Fibroblast of skin of left quadriceps (primary cell): ENCODE results near the gene TMED1.
A peak's percentile ranks its signal among the peaks of the same experiment; 100 is the strongest.
"Not testable (repeated sequence)": the region's sequence is repeated elsewhere in the genome, so short reads cannot be mapped to it uniquely, and the experiment has no call there.

Experiments used
- DNase-seq, 2 experiments: peaks; one replicate each; pipeline ENCODE4 v3.0.0-alpha.2; 2013; ENCODE audit warnings: low read depth in 2 of 2

The TMED1 gene

DNA sequence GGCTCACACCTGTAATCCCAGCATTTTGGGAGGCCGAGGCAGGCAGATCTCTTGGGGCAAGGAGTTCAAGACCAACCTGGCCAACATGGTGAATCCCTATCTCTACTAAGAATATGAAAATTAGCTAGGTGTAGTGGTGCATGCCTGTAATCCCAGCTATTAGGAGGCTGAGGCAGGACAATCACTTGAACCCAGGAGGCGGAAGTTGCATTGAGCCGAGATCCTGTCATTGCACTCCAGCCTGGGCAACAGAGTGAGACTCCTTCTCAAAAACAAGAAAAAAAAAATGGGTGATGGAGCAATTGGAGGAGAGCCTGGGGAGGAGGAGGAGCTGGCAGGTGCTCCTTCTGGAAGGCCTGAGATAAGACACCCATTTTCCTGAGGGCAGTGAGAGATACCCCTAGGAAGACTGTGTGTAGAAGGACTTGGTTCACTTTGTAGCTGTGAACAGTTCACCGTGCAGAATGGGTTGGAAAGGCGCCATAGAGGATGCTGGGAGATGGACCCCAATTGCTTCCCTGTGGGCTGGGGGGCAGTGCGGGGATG lies 26.6 kb upstream of the TMED1 start:
- DNase-seq, result no peak

DNA sequence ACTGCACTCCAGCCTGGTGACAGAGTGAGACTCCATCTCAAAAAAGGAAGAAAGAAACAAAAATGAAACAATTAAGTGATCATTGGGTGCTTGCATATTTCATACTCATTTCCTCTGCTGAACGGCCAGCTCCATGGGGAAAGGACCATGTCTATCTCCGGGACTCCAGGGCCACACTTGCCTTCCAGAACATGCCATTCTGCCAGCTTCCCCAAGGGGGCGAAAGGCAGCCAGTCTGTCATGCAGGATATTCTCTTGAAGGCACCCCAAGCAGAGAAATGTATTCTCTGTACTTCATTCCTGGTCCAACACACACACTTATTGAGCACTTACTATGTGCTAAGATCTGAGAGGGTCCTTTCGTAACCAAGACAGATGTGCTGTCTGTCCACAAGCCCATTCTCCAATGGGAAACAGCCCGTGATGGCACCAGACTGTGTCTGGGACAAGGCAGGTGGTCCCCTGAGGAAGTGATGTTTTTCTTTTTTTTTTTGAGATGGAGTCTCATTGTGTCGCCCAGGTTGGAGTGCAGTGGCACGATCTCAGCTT lies 25.2 kb upstream of the TMED1 start:
- DNase-seq, result no peak

DNA sequence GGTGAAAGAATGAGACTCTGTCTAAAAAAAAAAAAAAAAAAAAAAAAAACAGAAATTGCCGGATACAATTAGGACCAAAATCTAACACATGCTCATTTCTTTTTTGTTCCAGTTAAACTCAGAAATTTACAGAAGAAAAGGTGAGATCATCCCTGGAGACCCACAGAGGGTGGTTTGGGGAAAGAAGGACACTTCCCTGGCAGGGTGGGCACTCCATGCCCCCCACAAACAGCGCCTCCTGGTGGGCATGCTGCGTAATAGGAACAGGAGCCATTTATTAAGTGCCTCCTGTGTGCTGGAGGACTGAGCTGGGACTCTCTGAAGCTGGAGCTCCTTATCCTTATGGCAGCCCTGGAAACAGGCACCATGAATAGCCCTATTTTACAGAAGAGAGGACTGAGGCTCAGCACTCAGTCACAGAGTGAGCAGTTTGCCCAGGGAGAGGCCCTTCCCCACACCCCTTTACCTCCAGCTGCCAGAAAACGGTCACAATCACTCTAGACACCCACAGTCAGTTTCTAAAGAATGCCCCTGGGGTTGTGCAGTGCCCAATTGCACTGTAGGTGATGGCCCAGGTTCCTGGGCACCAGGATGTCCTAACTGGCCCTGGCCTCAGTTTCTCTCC lies 22.3 kb upstream of the TMED1 start:
- no peak for DNase-seq

DNA sequence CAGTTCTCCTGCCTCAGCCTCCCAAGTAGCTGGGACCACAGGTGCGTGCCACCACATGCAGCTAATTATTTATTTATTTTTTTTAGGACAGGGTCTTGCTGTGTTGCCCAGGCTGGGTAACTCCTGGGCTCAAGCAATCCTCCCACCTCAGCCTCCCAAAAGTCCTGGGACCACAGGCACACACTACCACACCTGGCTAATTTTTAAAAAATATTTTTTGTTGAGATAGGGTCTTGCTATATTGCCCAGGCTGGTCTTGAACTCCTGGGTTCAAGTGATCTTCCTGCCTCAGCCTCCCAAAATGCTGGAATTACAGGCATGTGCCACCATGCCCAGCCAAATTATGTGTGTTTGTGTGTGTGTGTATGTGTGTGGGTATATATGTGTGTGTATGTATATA lies 20.9 kb upstream of the TMED1 start:
- not testable (repeated sequence) for DNase-seq

DNA sequence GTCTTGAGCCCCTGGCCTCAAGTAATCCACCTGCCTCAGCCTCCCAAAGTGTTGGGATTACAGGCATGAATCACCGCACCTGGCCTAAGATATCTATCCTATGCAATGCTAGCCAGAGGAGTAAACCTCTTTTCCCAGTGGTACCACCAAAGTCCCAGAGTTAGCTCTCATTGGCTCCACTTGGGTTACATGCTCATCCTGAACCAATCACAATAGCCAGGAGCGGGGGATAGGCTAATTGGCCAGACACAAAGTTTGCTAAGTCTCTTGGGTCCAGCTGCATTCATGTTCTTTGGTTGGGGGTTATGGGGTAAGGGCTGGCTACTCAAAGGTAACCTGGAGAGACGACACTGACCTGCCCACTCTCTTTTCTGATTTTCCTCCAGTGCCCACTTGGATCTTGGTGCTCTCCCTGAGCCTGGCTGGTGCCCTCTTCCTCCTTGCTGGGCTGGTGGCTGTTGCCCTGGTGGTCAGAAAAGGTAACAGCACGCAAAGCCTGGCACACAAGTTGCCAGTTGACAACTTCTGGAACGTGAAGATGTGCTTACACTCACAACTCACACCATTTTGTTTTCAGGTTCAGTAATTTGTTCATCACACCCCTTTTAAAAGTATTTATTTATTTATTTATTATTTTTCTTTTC lies 20.0 kb upstream of the TMED1 start:
- no peak for DNase-seq

DNA sequence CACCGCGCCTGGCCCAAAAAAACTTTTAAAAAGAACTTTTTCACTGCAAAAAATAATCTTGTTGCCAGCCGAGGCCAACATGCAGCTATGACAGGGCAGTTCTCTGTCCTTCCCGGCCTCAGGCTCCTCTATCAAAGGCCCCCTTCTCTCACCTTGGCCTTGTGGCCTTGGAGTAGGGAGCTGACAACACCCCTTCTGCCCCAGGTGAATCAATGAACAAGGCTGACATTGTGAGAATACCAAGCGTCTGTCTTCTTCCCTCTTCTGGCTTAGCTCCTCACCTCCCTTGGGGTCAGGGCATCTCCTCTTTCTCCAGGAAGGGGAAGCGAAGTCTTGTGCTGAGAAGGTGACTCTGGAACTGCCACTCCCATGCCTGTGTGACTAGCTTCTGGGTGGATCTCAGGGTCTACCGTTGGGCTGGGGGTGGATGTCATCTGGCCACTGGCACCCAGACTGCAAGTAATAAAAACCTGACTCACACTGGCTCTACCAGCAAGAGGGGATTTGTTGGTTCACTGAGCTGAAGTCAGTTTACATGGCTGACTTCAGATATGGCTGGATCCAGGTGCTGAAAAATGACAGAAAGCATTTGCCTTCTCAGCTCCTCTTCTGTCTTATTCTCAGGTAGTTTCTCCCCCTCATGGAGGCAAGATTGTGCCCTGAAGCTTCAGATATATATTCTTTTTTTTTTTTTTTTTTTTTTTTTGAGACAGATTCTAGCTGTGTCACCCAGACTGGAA lies 18.5 kb upstream of the TMED1 start:
- DNase-seq, result no peak

DNA sequence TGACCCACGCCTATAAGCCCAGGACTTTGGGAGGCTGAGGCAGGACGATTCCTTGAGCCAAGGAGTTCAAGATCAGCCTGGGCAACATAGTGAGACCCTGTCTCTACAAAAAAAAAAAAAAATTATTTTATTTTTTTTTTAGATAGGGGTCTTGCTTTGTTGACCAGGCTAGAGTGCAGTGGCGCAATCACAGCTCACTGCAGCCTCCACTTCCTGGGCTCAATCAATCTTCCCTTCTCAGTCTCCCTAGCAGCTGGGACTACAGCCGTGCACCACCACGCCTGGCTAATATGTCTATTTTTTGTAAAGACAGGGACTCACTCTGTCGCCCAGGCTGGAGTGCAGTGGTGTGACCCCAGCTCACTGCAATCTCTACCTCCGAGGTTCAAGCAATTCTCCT lies 16.9 kb upstream of the TMED1 start:
- no peak for DNase-seq

DNA sequence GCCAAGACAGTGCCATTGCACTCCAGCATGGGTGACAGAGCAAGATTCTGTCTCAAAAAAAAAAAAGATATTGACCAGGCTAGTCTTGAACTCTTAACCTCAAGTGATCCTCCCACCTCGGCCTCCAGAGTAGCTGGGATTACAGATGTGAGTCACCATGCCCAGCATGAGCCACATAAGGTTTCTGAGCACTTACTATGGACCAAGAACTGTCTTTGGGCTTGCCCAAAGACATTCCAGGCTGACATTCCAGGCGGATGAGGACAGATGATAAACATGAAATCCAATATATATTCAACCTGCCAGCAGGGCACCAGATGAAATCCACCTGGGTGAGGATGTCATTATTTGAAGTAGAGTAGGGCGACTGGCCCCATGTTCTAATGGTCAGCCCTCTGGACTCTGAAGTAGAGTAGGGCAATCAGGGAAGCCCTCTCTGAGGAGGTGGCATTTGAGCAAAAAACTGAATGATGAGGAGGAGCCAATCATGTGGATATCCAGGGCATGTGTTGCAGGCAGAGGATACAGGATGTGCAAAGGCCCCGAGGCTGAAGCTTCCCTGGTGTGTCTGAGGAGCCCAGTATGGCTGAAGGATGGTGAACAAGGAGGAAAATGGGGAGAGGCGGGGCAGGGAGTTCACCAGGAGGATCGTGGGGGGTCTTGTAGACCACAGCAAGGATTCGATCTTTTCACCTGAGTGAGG lies 16.2 kb upstream of the TMED1 start:
- peak in 1 of 2 experiments; percentile 18 for DNase-seq

DNA sequence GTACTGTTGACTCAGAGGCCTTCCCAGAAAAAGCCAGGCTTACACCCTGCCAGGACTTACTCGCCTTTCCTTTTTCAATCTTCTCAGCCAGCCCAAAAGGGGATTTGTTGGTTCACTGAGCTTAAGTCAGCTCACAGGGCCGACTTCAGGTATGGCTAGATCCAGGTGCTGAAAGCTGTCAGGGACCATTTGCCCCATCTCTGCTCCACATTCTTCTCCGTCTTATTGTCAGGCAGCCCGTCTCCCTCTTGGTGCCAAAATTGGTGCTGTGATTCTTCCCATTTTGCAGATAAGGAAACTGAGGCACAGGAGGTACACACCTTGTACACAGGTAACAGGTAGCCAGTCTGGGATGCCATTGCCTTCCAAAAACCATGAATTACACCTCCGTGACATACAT lies 14.6 kb upstream of the TMED1 start:
- DNase-seq, result no peak

DNA sequence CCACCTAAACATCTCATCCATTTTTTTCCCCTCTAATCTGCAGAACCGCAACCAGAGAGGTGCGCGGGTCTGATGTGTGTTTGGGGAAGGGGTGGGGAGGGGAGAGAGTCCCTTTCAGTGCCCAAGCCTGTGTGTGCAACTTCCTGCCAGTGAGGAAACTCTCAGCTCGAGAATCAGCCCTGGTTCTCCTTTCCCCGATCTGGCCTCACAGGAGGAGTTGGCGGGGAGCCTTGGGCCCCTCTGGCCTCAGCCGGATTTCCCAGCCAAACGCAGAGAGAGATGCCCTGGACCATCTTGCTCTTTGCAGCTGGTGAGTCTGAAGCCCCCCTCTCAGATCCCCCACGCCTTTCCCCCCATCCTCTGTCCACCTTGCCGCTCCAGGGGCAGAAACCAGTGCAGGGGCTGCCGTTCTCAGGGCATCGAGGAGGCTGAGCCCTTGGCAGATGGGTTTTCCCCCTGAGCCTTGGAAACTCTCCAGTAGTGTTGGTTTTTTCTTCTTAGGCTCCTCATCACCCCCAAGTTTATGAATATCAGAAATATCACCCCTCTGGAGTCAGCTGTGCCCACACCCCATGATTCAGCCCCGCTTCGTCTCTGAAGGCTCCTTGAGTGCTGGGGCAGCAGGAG lies 12.3 kb upstream of the TMED1 start, which contains the start of gene C19orf38:
C19orf38 (plus strand) TSS at position 186 of the 627 bp plus-strand sequence; CDS start at position 280, 94 bp downstream.
- DNase-seq, result no peak

DNA sequence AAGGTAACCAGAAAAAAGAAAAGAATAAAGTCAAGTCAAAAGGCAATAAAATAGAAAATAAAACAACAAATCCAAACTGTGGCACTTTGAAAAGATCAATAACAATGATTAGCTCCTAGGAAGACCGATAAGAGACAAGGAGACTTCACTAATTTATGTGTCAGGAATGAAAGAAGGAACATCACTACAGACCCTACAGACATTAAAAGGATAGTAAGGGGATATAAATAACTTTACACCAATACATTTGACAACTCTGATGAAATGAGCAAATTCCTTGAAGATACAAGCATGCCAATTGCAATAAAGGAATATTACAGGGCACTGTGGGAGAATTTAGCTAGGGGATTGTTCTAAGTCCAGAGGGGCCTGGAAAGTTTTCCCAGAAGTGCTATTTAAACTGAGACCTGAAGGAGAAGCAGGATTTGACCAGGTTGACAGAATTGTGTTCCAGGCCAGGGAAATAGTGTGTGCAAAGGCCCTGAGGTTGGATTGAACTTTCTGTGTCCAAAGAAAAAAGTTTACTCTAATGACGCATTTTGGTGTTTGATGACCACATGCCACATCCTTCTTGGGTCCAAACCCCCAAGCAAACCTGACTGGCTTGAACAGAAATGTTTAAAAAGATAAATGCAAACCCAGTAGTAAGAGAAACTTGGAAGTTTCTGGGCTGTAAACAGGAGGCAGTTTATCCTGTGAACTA lies 10.6 kb upstream of the TMED1 start:
- DNase-seq, result no peak

DNA sequence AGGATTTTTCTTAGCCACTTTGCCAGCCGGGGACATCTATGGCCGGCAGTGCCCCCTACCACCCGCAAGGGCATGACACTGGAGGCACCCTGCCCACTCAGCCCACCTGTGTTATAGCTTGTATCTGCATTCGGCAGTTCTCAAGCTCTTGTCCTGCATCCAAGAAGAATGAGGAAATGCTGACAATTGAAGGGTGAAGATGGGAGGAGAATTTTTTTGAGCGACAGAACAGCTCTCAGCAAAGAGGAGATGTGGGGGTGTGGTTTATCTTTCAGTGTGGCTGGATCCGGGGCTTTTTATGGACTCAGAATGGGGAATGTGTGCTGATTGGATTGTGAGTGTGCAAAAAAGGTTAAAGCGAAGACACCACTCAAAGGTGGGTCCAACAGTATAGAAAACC lies 6.8 kb upstream of the TMED1 start:
- no peak for DNase-seq

DNA sequence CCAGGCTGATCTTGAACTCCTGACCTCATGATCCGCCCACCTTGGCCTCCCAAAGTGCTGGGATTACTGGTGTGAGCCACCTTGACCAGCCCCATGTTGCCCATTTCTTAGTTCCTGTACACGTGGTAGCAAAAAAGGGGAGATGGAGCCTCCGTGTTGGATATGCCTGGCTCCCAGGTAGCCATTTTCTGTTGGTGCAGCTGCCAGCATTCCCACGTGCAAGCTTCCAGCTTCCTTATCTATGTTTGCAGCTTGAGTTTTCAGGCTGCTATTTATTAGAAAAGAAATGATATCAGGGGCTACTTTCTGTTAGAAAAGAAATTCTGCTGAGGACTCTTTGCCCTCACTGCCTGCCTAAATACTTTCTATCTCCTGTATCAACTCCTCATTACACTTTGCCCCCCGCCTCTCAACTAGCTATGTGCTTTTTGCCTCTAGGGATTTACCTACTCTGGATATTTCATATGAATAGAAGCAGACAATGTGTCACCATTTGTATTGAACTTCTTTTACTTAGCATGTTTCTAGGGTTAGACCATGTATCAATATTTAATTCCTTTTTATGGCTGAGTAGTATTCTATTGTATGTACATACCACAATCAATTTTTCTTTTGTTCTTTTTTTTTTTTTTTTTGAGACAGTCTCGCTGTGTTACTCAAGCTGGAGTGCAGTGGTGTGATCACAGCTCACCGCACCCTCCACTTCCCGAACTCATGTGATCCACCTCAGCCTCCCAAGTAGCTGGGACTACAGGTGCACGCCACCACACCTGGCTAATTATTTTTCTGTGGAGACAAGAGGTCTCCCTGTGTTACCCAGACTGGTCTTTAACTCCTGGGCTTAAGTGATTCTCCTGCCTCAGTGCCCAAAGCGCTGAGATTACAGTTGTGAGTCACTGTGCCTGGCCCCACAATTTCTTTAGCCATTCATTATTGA lies 3.4 kb upstream of the TMED1 start:
- DNase-seq, result no peak

DNA sequence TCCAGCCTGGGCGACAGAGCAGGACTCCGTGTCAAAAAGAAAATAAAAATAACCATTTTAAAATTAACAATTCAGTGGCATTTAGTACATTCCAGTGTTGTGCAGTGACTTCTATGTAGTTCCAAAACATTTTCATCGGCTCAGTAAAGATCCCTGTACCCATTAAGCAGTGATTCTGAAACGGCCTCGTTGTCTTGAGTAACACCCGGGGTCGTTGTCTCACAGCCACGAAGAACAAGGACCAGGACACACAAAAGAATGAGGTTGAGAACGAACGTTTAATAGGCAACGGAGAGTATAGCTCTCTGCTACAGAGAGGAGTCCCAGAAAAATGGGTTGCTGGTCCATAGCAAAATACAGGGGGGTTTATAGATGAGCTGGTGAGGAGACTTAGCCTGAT lies 2.4 kb upstream of the TMED1 start:
- DNase-seq, result no peak

DNA sequence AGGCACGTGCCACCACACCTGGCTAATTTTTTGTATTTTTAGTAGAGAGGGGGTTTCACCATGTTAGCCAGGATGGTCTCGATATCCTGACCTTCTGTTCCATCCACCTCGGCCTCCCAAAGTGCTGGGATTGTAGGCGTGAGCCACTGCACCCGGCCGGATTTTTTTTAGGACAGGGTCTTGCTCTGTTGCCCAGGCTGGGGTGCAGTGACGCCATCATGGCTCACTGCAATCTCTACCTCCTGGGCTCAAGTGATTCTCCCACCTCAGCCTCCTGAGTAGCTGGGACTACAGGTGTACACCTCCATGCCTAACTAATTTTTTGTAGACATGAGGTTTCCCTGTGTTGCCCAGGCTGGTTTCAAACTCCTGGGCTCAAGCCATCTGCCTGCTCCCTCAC lies 1.6 kb upstream of the TMED1 start:
- not testable (repeated sequence) for DNase-seq

DNA sequence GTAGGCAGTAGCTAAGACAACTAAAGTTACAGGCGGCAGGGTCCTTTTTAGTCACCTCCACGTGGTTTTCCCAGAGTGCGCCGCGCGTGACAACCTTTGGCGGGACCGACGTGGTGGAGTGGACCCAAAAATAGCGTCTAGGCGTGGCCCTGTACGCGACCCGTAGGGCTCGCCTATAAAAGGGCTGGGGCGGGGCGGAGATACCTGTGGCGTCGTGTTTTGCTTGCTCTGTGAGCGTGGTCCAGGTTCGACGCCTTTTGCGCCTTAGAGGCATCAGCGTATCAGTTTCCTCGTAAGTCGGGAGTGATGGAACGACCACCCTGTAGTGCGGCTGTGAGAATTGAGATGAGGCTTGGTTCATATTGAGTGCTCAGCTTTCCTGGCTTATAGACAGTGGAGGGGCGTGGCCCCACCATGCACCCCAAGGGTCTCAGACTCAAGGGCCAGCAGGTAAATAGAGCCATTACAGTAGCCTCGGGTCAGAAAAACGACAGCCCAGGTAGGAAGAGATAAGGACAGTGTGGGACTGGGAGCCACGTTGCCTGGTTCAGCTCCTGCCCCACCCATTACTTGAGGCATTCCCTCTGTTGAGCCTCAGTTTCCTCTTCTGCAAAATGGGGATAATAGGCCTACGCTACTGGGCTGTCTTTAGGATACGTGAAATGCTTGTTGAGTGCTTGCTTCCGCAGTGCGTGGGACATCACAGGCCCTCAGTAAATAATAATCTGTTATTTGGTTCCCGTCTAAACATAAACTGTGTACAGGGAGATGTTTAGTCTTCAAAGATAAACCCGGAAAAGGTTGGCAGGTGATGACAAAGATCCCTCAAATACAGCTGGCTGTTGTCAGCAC lies 693 bp upstream of the TMED1 start:
- no peak for DNase-seq

DNA sequence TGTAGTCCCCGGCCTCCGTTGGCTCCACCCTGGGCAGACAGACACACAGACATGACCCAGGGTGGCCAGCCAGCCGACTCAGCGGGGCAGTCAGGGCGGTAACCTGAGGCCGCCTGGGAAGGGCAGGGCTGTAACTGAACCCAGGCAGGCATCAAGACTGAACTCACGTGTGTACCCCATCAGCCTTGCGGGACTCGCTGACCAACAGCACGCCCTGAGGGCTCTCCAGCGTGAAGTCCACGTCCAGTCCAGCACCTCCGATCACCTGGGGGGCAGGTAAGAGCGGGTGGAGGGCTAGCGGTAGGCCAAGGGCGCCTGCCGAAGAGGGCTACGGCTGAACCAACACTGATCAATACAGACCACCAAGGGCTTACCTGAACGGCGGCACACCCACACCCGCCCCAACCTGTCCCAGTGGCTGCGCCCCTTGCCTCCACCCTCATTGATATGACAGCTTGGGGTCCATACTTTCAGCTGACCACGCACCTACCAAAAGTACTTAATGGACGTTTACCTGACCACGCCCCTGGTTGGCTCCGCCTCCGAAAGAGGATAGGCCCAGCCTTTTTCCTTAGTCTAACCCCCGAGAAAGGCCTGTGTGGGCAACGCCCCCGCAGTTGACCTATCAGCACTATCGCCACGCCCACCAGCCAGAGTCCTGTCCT lies 791 bp downstream of the TMED1 start:
- no peak for DNase-seq

DNA sequence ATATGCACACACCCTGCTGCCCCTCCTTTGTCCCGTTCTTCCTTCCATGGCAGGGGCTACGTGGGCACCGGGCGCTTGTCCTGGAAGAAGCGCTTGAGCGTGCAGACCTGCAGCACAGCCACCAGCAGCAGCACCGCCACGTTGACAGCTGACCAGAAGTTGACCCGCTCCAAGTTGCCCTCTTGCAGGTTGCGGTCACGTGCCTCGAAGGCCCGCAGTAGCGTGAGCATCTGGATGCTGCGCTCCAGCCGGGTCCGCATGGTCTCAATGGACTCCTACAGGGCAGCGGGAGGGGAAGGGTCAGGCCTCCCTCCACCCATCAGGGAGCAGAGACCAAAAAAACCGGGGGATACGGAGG lies 3.1 kb downstream of the TMED1 start:
- no peak for DNase-seq
